SK-N-SH (cell line): Measurements from ENCODE around the gene HEG1.

Experiments used
- CTCF ChIP-seq: fragments of 200-600 bp; sonication (generic); IDR thresholded peaks from 2 replicates; pipeline ENCODE4 v1.6.1; 2017; ENCODE audit warnings: antibody characterized with exemption, mild to moderate bottlenecking, moderate library complexity
- GABPA ChIP-seq: IDR thresholded peaks from 2 replicates; pipeline ENCODE4 v1.4.0; 2012; ENCODE audit warnings: low read depth, mild to moderate bottlenecking

- TF ChIP-seq GABPA (no peak), CTCF (no peak)
Observed at GRCh38 chr3:125001557-125002413, 54.0 kb downstream of the HEG1 start.
